GM18502 (cell line): ENCODE results near the gene RGS2.
A peak's percentile ranks its signal among the peaks of the same experiment; 100 is the strongest.

Experiments used
- ATAC-seq: cut with Tn5 transposase; IDR thresholded peaks from one replicate; pipeline ENCODE4 v1.9.1; 2021; ENCODE audit warnings: mild to moderate bottlenecking; ENCODE audit not compliant: unreplicated experiment, poor library complexity

RGS2 gene

GRCh38 chr1:192808518-192809306 lies at the start of gene RGS2:
Gene RGS2, plus strand, starts transcription at chr1:192809039. Its CDS starts 33 bp downstream, at chr1:192809072.
- ATAC-seq, result peak; percentile 93

- no peak for ATAC-seq
Observed at GRCh38 chr1:192759104-192759503, 49.7 kb upstream of the RGS2 start.

- ATAC-seq, result no peak
Observed at GRCh38 chr1:192762265-192762664, 46.6 kb upstream of the RGS2 start.

GRCh38 chr1:192763243-192763642 lies 45.6 kb upstream of the RGS2 start:
- ATAC-seq, result no peak

- ATAC-seq, result no peak
Observed at GRCh38 chr1:192763756-192764155, 45.1 kb upstream of the RGS2 start.

GRCh38 chr1:192764675-192765074 lies 44.2 kb upstream of the RGS2 start:
- no peak for ATAC-seq

- no peak for ATAC-seq
Observed at GRCh38 chr1:192766009-192766625, 42.7 kb upstream of the RGS2 start.

- ATAC-seq, result no peak
Observed at GRCh38 chr1:192766876-192767275, 42.0 kb upstream of the RGS2 start.

- no peak for ATAC-seq
Observed at GRCh38 chr1:192767798-192768197, 41.0 kb upstream of the RGS2 start.

GRCh38 chr1:192768463-192768862 lies 40.4 kb upstream of the RGS2 start:
- no peak for ATAC-seq

GRCh38 chr1:192771341-192771740 lies 37.5 kb upstream of the RGS2 start:
- ATAC-seq, result no peak

- no peak for ATAC-seq
Observed at GRCh38 chr1:192775631-192776030, 33.2 kb upstream of the RGS2 start.

GRCh38 chr1:192776206-192776605 lies 32.6 kb upstream of the RGS2 start:
- no peak for ATAC-seq

GRCh38 chr1:192776998-192777397 lies 31.8 kb upstream of the RGS2 start:
- no peak for ATAC-seq

GRCh38 chr1:192783791-192784190 lies 25.0 kb upstream of the RGS2 start:
- ATAC-seq, result no peak

GRCh38 chr1:192784397-192784796 lies 24.4 kb upstream of the RGS2 start:
- ATAC-seq, result no peak

GRCh38 chr1:192786576-192786975 lies 22.3 kb upstream of the RGS2 start:
- ATAC-seq, result no peak

- ATAC-seq, result no peak
Observed at GRCh38 chr1:192787914-192788585, 20.8 kb upstream of the RGS2 start.

GRCh38 chr1:192789871-192790270 lies 19.0 kb upstream of the RGS2 start:
- ATAC-seq, result no peak

- ATAC-seq, result no peak
Observed at GRCh38 chr1:192792628-192793027, 16.2 kb upstream of the RGS2 start.

- ATAC-seq, result no peak
Observed at GRCh38 chr1:192793983-192794767, 14.7 kb upstream of the RGS2 start.
